SK-MEL-5 (cell line): ENCODE data around the gene SERPINF2. TPM values are rescaled to one million over a fixed set of nuclear protein-coding genes. Genes with fewer than 3 reads are reported as not detected.
"Not testable (repeated sequence)": the region's sequence is repeated elsewhere in the genome, so short reads cannot be mapped to it uniquely, and the experiment has no call there.

ENCODE experiments used
- DNase-seq: peaks from one replicate; pipeline ENCODE4 v3.0.0-alpha.2; 2016; ENCODE audit warnings: low read depth, low spot score
- in situ Hi-C: cut with HindIII; loops from 2 replicates; pipeline ENCODE4 v1.10.0; 2016; ENCODE audit warnings: low sequenced_read_pairs, high pct_unique_total_duplicates, low pct_unique_long_range_greater_than_20kb
- total RNA-seq: library from RNA; depleted of rRNA; stranded (reverse); fragments of >200 nt; shearing (Covaris generic); gene quantifications from 2 replicates; pipeline ENCODE4 v1.2.3, GENCODE V29; 2014

SERPINF2 gene
- total RNA-seq, 1 experiment from 2014 or later: 0.32 TPM

- in situ Hi-C loops: no loop called here
- DNase-seq: no peak
Measured at GRCh38 chr17:1769822-1770477, 27.3 kb downstream of the SERPINF2 start.

DNA sequence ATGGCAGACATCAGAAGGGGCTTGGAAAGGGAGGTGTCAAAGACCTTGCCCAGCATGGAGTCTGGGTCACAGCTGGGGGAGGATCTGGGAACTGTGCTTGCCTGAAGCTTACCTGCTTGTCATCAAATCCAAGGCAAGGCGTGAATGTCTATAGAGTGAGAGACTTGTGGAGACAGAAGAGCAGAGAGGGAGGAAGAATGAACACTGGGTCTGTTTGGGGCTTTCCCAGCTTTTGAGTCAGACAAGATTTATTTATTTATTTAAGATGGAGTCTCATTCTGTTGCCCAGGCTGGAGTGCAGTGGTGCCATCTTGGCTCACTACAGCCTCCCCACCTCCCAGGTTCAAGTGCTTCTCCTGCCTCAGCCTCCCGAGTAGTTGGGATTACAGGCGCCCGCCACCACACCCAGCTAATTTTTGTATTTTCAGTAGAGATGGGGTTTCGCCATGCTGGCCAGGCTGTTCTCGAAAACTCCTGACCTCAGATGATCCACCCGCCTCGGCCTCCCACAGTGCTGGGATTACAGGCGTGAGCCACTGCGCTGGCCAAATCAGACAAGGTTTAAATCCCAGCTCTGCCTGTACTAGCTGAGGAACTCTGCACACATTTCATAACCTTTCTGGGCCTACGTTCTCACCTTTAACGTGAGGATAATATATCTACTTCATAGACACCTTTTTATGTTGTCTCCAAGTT lies 30.5 kb downstream of the SERPINF2 start:
- DNase-seq, in situ Hi-C loops: not testable (repeated sequence)

DNA sequence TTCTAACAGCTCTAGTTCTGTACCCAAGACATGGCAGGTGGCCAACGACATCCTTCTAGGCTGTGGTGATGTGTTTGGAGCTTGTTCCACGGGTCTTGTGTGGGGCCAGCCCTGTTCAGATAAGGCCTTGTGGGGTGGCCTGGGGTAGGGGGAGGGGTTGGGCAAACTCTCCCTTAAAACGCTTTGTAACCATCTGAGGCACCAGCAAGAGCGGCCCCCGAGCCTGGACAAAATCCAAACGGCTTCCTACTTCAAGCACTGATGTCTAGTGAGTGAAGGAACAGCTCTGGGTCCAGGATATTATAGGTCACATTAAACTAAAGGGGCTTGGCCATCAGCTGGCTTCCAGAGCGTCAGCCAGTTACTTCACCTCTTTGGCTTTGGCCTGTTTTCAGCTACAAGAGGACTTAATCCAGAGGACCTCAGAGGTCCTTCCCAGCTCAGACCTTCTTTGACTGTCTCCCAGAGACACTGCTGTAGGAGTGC lies 31.1 kb downstream of the SERPINF2 start:
- DNase-seq: no peak
- in situ Hi-C loops: no loop called here

- in situ Hi-C loops: no loop called here
- DNase-seq: no peak
Measured at GRCh38 chr17:1774390-1775176, 31.9 kb downstream of the SERPINF2 start.

DNA sequence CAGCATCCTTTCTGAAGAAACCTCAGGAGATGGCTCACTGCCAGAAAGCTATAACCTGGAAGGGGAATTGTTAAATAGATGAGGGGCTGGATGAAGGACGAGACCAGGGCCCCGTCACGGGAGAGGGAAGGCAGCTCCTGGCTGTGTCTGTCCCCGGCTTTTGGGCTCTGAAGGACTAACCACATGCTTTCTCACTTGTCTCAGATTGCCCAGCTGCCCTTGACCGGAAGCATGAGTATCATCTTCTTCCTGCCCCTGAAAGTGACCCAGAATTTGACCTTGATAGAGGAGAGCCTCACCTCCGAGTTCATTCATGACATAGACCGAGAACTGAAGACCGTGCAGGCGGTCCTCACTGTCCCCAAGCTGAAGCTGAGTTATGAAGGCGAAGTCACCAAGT lies 33.7 kb downstream of the SERPINF2 start:
- no peak for DNase-seq
- in situ Hi-C loops: no loop called here

GRCh38 chr17:1776857-1777256 lies 34.2 kb downstream of the SERPINF2 start:
- in situ Hi-C loops: no loop called here
- no peak for DNase-seq

GRCh38 chr17:1779571-1780131 lies 37.0 kb downstream of the SERPINF2 start:
- peak; percentile 48 for DNase-seq
- in situ Hi-C loops: loop anchor here (10.0 kb wide), 1 partner anchor 65 kb away; the partner anchor contains the start of gene TLCD2

DNA sequence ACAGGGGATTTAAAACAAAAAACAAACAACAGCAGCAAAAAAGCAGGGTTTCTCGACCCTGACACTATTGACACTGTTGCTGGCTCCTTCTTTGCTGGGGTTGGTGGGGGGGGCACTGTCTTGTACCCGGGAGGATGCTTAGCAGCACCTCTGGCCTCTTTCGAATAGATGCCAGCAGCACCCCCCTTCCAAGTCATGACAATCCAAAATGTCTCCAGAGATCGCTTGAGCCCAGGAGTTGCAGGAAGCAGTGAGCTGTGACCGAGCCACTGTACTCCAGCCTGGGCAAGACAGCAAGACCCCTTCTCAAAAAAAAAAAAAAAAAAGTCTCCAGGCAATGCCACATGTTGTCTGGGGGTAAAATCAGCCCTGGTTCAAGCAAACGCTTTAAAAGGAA lies 39.5 kb downstream of the SERPINF2 start:
- in situ Hi-C loops: loop anchor here (10.0 kb wide), 1 partner anchor 67 kb away; the partner anchor contains the start of gene TLCD2
- DNase-seq: no peak

GRCh38 chr17:1783271-1783670 lies 40.6 kb downstream of the SERPINF2 start:
- no peak for DNase-seq
- in situ Hi-C loops: loop anchor here (10.0 kb wide), 1 partner anchor 68 kb away; the partner anchor contains the start of gene TLCD2

DNA sequence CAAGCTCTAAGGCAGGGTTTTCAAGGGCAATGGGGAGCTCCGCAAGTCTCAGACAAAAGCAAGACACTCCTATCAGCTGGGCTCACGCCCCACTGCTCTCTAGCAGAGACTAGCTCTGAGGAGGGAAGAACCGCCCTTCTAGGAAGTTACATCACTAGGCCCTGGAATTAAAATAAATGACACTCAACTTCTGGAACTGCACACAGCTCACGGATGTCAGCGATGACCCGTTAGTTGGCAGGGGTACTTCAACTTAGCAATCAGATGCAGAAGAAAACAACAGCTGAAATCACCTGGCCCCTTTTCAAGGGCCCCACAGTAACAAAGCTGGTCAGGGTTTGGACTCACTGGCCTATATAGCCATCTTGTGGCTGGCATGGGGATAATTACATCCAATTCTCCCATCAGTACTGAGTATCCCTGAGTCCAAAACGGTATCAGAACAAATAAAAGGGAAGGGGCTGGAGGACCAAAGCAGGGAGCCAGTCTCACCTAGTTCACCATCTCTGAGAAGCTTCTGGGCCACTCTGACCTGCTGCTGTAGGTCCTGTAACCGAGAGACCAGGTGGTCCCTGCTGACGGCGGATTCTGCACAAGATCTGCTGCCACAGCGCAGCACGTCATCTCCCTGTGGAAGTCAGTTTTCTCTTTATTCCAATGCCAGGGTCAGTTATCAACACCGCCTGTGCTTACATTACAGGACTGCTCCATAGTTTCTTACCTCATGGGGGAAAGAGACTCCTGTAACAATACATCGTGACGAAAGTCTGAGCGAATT lies 41.4 kb downstream of the SERPINF2 start:
- in situ Hi-C loops: loop anchor here (10.0 kb wide), 1 partner anchor 69 kb away; the partner anchor contains the start of gene TLCD2

GRCh38 chr17:1785930-1786329 lies 43.3 kb downstream of the SERPINF2 start:
- no peak for DNase-seq
- in situ Hi-C loops: loop anchor here (10.0 kb wide), 1 partner anchor 71 kb away; the partner anchor contains the start of gene TLCD2

More for the DNA sequence above, 41.4 kb downstream of the SERPINF2 start:
- DNase-seq: peak; percentile 70

DNA sequence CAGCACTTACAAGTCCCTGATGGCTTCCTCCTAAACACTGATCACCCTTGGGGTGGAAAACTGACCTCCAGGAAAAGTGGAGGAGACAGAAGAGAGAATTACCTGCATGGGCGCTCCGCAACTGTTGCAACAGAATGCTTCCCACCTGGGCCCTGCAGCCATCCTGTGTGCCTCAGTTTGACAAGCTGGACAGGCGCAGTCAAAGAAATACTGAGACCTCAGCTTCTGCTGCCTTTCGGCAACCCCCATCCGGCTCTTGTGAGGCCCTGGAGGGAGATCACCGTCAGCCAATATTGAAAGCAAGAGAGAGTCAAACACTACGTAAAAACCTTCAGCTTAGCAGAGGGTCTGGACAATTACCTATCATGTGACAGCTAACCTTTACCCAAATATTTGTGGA lies 44.0 kb downstream of the SERPINF2 start:
- no peak for DNase-seq
- in situ Hi-C loops: loop anchor here (10.0 kb wide), 1 partner anchor 72 kb away; the partner anchor contains the start of gene TLCD2

GRCh38 chr17:1787301-1787902 lies 44.7 kb downstream of the SERPINF2 start:
- in situ Hi-C loops: loop anchor here (10.0 kb wide), 1 partner anchor 73 kb away; the partner anchor contains the start of gene TLCD2
- DNase-seq: no peak

- no peak for DNase-seq
- in situ Hi-C loops: loop anchor here (10.0 kb wide), 1 partner anchor 75 kb away; the partner anchor contains the start of gene TLCD2
Measured at GRCh38 chr17:1789936-1790335, 47.3 kb downstream of the SERPINF2 start.

DNA sequence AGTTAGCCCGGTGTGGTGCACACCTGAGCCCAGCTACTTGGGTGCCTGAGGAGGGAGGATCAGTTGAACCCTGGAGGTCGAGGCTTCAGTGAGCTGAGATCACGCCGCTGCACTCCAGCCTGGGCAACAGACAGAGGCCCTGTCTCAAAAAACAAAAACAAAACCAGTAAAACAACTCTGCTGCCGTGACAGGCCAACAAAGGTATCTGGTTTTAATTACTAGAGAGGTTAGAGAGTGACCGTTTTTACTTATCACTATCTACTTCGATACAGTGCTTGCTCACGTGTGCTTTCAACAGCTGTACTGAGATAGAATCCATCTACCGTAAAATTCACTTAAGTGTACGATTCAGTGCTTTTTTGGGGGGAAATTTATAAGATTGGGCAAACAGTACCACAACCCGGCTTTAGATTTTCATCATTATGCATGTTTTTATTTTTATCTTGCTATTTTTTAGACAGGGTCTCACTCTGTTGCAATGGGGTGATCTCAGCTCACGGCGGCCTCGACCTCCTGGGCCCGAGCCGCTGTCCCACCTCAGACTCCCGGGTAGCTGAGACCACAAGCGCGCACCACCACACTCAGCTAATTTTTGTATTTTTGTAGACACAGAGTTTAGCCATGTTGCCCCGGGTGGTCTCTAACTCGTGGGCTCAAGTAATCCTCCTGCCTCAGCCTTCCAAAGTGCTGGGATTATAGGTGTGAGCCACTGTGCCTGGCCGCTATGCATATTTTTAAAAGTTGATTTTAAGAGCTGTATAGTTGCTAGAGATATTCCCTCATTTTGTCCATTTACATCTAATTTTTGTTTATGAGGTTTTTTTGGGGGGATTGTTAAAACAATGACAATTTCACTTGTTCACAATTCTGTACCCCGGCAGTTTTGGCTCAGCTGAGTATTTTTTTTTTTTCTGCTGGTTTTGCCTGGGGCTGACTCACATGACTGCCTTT lies 50.1 kb downstream of the SERPINF2 start:
- in situ Hi-C loops: no loop called here
- no peak for DNase-seq
